HG03342 (cell line): ENCODE results near the gene YRDC.

Experiments
- ATAC-seq: cut with Tn5 transposase; IDR thresholded peaks from one replicate; pipeline ENCODE4 v1.9.1; 2021; ENCODE audit warnings: mild to moderate bottlenecking, moderate library complexity; ENCODE audit not compliant: unreplicated experiment

The YRDC gene

GRCh38 chr1:37807555-37808368 is at the start of gene YRDC, which contains the start of gene C1orf122:
Gene YRDC (minus strand): TSS chr1:37808208. CDS start chr1:37808180, 28 bp downstream.
Gene C1orf122 (plus strand): TSS chr1:37807790. CDS start chr1:37808405, 615 bp downstream.
- peak; percentile 86 for ATAC-seq

GRCh38 chr1:37854406-37854805 is 46.4 kb upstream of the YRDC start:
- ATAC-seq: no peak

- ATAC-seq: no peak
These were observed 45.1 kb upstream of the YRDC start for GRCh38 chr1:37853157-37853556.

- no peak for ATAC-seq
These were observed 43.8 kb upstream of the YRDC start for GRCh38 chr1:37851782-37852210.

GRCh38 chr1:37851262-37851661 is 43.3 kb upstream of the YRDC start:
- no peak for ATAC-seq

GRCh38 chr1:37850352-37850955 is 42.4 kb upstream of the YRDC start:
- ATAC-seq: no peak

- ATAC-seq: no peak
These were observed 41.5 kb upstream of the YRDC start for GRCh38 chr1:37849480-37849879.

- no peak for ATAC-seq
These were observed 38.8 kb upstream of the YRDC start for GRCh38 chr1:37846647-37847339.

- no peak for ATAC-seq
These were observed 37.8 kb upstream of the YRDC start for GRCh38 chr1:37845786-37846185.

GRCh38 chr1:37845049-37845646 is 37.1 kb upstream of the YRDC start:
- ATAC-seq: no peak

- no peak for ATAC-seq
These were observed 36.5 kb upstream of the YRDC start for GRCh38 chr1:37844536-37844935.

- no peak for ATAC-seq
These were observed 33.6 kb upstream of the YRDC start for GRCh38 chr1:37841652-37842051.

GRCh38 chr1:37840711-37841110 is 32.7 kb upstream of the YRDC start:
- ATAC-seq: no peak

GRCh38 chr1:37839676-37840075 is 31.7 kb upstream of the YRDC start:
- no peak for ATAC-seq

- ATAC-seq: no peak
These were observed 28.8 kb upstream of the YRDC start for GRCh38 chr1:37836788-37837187.

- ATAC-seq: no peak
These were observed 23.8 kb upstream of the YRDC start for GRCh38 chr1:37831809-37832208.

GRCh38 chr1:37831109-37831508 is 23.1 kb upstream of the YRDC start:
- no peak for ATAC-seq

GRCh38 chr1:37828410-37829074 is 20.5 kb upstream of the YRDC start:
- ATAC-seq: no peak

GRCh38 chr1:37825506-37825905 is 17.5 kb upstream of the YRDC start:
- ATAC-seq: no peak

GRCh38 chr1:37824001-37824400 is 16.0 kb upstream of the YRDC start:
- ATAC-seq: no peak
